Suprapubic skin (tissue), 4 donors: ENCODE results near the gene SAMD4B. TPM values are rescaled to one million over a fixed set of nuclear protein-coding genes. Genes with fewer than 3 reads are reported as not detected.

Experiments used
- DNase-seq, 2 donors: peaks; one replicate each; pipeline ENCODE4 v3.0.0-alpha.2; 2019; ENCODE audit warnings: low spot score in 2 of 2
- H3K27ac ChIP-seq: fragments of 200-600 bp; sonication (generic); one replicate; pipeline ENCODE4 v1.5.1; 2019
- H3K27me3 ChIP-seq: fragments of 200-600 bp; sonication (generic); one replicate; pipeline ENCODE4 v1.5.1; 2019
- H3K36me3 ChIP-seq: fragments of 200-600 bp; sonication (generic); one replicate; pipeline ENCODE4 v1.5.1; 2019
- H3K4me1 ChIP-seq: fragments of 200-600 bp; sonication (generic); one replicate; pipeline ENCODE4 v1.5.1; 2019
- H3K4me3 ChIP-seq: fragments of 200-600 bp; sonication (generic); one replicate; pipeline ENCODE4 v1.5.1; 2019; ENCODE audit warnings: mild to moderate bottlenecking
- H3K9me3 ChIP-seq: fragments of 200-600 bp; sonication (generic); one replicate; pipeline ENCODE4 v1.5.1; 2019
- CTCF ChIP-seq, 2 donors: fragments of 200-600 bp in 1 of 2; fragments of 450-650 bp in 1 of 2; sonication (generic) in 1 of 2; IDR thresholded peaks; one replicate each; pipeline ENCODE4 v1.5.1; 2016 to 2019; ENCODE audit warnings: antibody characterized with exemption in 2 of 2, mild to moderate bottlenecking in 1 of 2, moderate library complexity in 1 of 2
- EP300 ChIP-seq: sonication (generic); formaldehyde crosslinking; IDR thresholded peaks from one replicate; pipeline ENCODE4 v1.6.1; 2017; ENCODE audit warnings: antibody characterized with exemption
- POLR2A ChIP-seq, 2 donors: fragments of 450-650 bp; IDR thresholded peaks; one replicate each; pipeline ENCODE4 v1.6.1; 2017; ENCODE audit warnings: antibody characterized with exemption in 2 of 2, mild to moderate bottlenecking in 2 of 2, moderate library complexity in 2 of 2
- POLR2AphosphoS5 ChIP-seq, 3 donors: sonication (generic); formaldehyde crosslinking; IDR thresholded peaks; one replicate each; pipeline ENCODE4 v1.6.1; 2017; ENCODE audit warnings: antibody characterized with exemption in 3 of 3
- WGBS: methylation state at CpG from one replicate; pipeline ENCODE4 v1.1.5; 2018; 5-methylcytosine and 5-hydroxymethylcytosine counted together
- total RNA-seq, 4 donors: library from RNA; depleted of rRNA; stranded (reverse); fragments of >200 nt; gene quantifications; one replicate each; pipeline ENCODE4 v1.1.0, GENCODE V29; 2016

SAMD4B gene
- total RNA-seq, 4 donors from 2014 or later: 104 to 166 (median 113) TPM

GRCh38 chr19:39318690-39319089 lies 23.5 kb upstream of the SAMD4B start:
- peaks cover 11% of the 10 kb centered on the region for H3K4me1 ChIP-seq
- H3K4me3 ChIP-seq: no peak overlapping the region
- H3K27ac ChIP-seq: no peak overlapping the region
- H3K9me3 ChIP-seq: no peaks in the 10 kb centered on the region
- peaks cover 4% of the 10 kb centered on the region for H3K27me3 ChIP-seq
- no peak for DNase-seq
- 57% methylated on average over 1 of the region's 4 CpGs for WGBS
- TF ChIP-seq POLR2AphosphoS5 (IDR thresholded peaks at IDR 0.05): no peak
- no peak for TF ChIP-seq POLR2A (IDR thresholded peaks at IDR 0.05)
- no peak for TF ChIP-seq CTCF (IDR thresholded peaks at IDR 0.05)
- no peak for TF ChIP-seq EP300
- H3K36me3 ChIP-seq: peaks cover 14% of the 10 kb centered on the region

DNA sequence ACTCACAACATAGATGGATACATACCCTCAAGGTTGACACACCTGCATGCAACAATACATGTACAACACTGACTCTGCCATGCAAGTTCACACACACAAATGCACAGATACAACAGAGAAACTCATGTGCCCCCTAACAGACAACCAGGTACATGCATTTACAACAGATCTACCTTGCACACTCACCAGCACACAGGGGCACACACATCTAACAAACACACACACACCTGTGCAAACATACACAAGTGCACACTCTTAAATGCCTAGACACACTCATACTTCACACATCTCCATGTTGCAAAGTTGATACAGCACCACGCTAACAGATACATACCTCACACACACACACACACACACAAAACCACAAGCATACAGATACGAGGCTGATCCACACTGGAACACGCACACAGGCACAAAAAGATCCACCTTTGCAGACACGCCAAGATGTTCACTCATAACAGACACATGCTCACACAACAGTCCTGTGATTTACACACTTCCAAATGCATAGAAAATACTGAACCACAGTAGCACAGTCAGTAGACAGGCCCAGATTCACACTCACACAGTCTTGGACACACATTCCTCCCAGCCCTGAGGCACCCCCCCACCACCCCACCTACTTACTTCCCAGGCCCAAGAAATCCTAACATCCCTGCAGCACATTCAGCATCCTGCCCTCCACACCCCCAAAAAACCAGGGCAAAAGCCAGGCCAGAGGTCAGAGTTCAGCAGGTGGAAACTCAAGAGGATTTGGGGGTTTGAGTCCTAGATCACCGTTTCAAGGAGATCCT lies 22.9 kb upstream of the SAMD4B start:
- Histone ChIP-seq H3K27ac (no peak overlapping the region), H3K36me3 (peaks cover 8% of the 10 kb centered on the region), H3K4me3 (no peak overlapping the region), H3K27me3 (peaks cover 4% of the 10 kb centered on the region), H3K4me1 (peaks cover 11% of the 10 kb centered on the region), H3K9me3 (no peaks in the 10 kb centered on the region)
- TF ChIP-seq CTCF (IDR thresholded peaks at IDR 0.05) (no peak), POLR2A (IDR thresholded peaks at IDR 0.05) (no peak), EP300 (no peak), POLR2AphosphoS5 (IDR thresholded peaks at IDR 0.05) (no peak)
- no peak for DNase-seq
- WGBS: 86% methylated on average over 4 of the region's 5 CpGs

GRCh38 chr19:39319892-39320248 lies 22.4 kb upstream of the SAMD4B start:
- DNase-seq: no peak
- Histone ChIP-seq H3K27me3 (peaks cover 4% of the 10 kb centered on the region), H3K4me3 (peak overlapping the region; percentile 67), H3K27ac (no peak overlapping the region), H3K36me3 (peaks cover 2% of the 10 kb centered on the region), H3K9me3 (no peaks in the 10 kb centered on the region), H3K4me1 (peaks cover 11% of the 10 kb centered on the region)
- WGBS: 27% methylated on average over 7 of the region's 16 CpGs
- TF ChIP-seq POLR2AphosphoS5 (IDR thresholded peaks at IDR 0.05) (no peak), EP300 (no peak), POLR2A (IDR thresholded peaks at IDR 0.05) (no peak), CTCF (IDR thresholded peaks at IDR 0.05) (no peak)

DNA sequence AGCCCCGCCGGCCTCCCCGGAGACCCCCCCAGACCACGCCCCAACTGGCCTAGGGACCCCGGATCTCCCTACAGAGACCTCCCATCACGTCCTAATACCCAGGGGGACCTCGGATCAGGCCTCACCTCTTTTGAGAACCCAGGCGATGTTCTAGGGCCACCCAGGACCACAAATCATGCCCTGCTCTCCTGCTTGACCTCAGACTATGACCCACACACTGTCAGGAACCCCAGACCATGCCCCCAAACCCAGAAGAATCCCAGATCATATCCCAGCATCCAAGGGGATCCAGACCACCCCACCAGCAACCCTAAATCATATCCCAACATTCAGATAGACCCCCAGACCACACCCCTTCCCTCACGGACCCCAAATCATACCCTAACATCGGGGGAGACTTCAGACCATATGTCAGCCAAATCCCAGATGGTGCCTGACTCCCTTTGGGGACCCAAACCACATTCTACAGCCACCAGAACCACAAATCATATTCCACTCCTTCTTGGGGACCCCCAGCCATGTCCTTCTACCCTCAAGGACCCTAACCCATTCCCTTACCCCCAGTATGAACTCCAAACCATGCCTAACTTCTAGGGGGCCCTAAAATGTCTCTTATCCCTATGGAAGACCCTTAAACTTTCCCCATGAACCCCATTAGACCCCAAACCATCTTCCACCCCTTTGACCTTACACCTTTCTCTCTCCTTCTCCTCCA lies 20.9 kb upstream of the SAMD4B start:
- WGBS: 30% methylated on average over 3 of the region's 10 CpGs
- Histone ChIP-seq H3K9me3 (no peaks in the 10 kb centered on the region), H3K4me3 (peak overlapping the region; percentile 67), H3K27ac (no peak overlapping the region), H3K36me3 (no peaks in the 10 kb centered on the region), H3K4me1 (peaks cover 11% of the 10 kb centered on the region), H3K27me3 (peaks cover 4% of the 10 kb centered on the region)
- DNase-seq: no peak
- no peak for TF ChIP-seq POLR2A (IDR thresholded peaks at IDR 0.05)
- TF ChIP-seq POLR2AphosphoS5 (IDR thresholded peaks at IDR 0.05): no peak
- no peak for TF ChIP-seq CTCF (IDR thresholded peaks at IDR 0.05)
- TF ChIP-seq EP300: no peak

DNA sequence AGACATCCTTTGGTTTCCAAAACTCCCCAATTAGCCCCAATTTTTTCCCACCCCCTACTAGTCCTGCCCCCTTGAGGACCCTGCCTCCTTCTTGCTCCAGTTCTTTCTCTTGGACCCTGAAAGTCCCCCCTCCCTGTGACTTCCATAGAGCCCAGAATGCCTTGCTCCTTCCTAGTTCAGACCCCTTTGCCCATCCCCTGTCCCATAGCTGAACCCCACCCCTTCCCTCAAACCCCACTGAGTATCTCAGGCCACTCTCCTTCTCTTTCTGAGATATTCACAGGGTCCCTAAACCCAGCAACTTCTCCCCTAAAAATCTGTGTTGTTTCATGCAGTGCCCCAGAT lies 20.4 kb upstream of the SAMD4B start:
- H3K27ac ChIP-seq: no peak overlapping the region
- H3K4me3 ChIP-seq: no peak overlapping the region
- peaks cover 4% of the 10 kb centered on the region for H3K27me3 ChIP-seq
- no peaks in the 10 kb centered on the region for H3K9me3 ChIP-seq
- no peaks in the 10 kb centered on the region for H3K36me3 ChIP-seq
- H3K4me1 ChIP-seq: peaks cover 11% of the 10 kb centered on the region
- TF ChIP-seq CTCF (IDR thresholded peaks at IDR 0.05): no peak
- TF ChIP-seq POLR2A (IDR thresholded peaks at IDR 0.05): no peak
- no peak for TF ChIP-seq EP300
- no peak for TF ChIP-seq POLR2AphosphoS5 (IDR thresholded peaks at IDR 0.05)
- no peak for DNase-seq
